Keratinocyte (primary cell): Measurements from ENCODE around the gene YAP1.

Source experiments
- CTCF ChIP-seq, 3 experiments: IDR thresholded peaks in 1 of 3; conservative IDR thresholded peaks in 1 of 3; optimal IDR thresholded peaks in 1 of 3; 2 replicates in 2 of 3; 3 replicates in 1 of 3; pipeline versions ENCODE3 to v1.5.1; 2011; ENCODE audit warnings: low read length in 3 of 3, mild to moderate bottlenecking in 3 of 3, moderate library complexity in 2 of 3, control low read depth in 1 of 3, inconsistent platforms in 1 of 3; ENCODE audit not compliant: insufficient read depth in 2 of 3; ENCODE audit errors: extremely low read depth in 1 of 3
- EZH2 ChIP-seq: IDR thresholded peaks from one replicate; pipeline ENCODE4 v1.6.1; 2012; ENCODE audit warnings: inconsistent platforms, mild to moderate bottlenecking, low read length, moderate library complexity

DNA sequence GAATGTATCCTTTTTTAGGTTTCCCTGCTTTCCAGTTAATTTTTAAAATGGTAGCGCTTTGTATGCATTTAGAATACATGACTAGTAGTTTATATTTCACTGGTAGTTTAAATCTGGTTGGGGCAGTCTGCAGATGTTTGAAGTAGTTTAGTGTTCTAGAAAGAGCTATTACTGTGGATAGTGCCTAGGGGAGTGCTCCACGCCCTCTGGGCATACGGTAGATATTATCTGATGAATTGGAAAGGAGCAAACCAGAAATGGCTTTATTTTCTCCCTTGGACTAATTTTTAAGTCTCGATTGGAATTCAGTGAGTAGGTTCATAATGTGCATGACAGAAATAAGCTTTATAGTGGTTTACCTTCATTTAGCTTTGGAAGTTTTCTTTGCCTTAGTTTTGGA, 120.7 kb downstream of the YAP1 start:
- TF ChIP-seq CTCF (optimal IDR thresholded peaks at IDR 0.05 in 1 of 3, IDR thresholded peaks at IDR 0.05 in 1 of 3, conservative IDR thresholded peaks at IDR 0.05 in 1 of 3; ENCODE audit: extremely low read depth in 1 of 3, insufficient read depth in 2 of 3, low read length in 3 of 3) (no peak), EZH2 (no peak)
